C4-2B (cell line): ENCODE results near the gene FRA10AC1.

Experiments
- H3K27ac ChIP-seq: fragments of 450-650 bp; 2 replicates; pipeline ENCODE4 v1.5.1; 2017
- CTCF ChIP-seq: fragments of 450-650 bp; conservative IDR thresholded peaks from 2 replicates; pipeline ENCODE4 v1.5.1; 2017; ENCODE audit warnings: mild to moderate bottlenecking
- ZFX ChIP-seq: fragments of 450-650 bp; IDR thresholded peaks from 2 replicates; pipeline ENCODE4 v1.6.1; 2017

Gene FRA10AC1

DNA sequence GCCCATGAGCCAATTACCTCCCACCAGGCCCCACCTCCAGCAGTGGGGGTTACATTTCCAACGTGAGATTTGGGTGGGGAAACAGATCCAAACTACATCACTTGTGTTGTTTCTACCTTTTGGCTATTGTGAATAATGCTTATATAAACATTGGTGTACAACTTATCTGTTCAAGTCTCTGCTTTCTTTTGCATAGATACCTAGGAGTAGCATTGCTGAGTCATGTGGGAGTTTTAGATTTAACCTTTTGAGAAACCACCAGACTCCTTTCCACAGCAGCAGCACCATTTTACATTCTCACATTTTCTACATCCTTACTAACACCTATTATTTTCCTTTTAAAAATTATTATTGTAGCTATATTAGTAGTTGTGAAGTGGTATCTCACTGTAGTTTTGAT, 14.4 kb upstream of the FRA10AC1 start:
- H3K27ac ChIP-seq, result no peak overlapping the region
- TF ChIP-seq ZFX (no peak), CTCF (no peak)

DNA sequence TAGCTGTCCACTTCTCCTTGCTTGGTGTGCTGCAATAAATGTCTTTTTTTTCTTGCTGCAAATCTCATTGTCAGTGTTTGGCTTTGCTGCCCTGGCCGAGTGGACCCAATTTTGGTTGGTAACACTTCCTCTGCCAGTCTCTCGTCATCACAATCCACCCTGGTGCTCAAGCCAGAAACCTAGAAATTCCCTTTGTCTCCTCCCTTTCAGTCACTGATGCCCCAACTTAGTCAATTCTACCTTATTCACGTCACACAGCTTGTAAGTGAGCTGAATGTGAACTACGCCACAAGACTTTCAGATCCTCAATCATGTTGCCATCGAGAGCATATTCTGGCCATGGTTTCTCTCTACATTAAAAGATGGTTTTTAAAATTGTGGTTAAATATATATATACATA, 13.0 kb upstream of the FRA10AC1 start:
- no peak for TF ChIP-seq CTCF
- TF ChIP-seq ZFX, result no peak

DNA sequence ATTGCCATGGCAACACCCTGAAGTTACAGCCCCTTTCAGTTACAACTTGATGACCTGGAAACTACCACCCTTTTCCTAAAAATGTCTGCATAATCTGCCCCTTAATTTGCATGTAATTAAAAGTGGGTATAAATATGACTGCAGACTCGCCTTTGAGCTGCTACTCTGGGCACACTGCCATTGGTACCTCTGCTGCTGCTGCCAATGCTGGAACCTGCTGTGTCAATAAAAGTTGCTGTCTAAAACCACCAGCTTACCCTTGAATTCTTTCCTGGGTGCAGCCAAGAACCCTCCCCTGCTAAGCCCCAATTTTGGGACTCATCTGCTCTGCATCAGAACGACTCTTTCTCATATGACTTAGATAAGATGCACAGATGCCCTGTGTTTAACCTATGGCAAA, 10.2 kb upstream of the FRA10AC1 start:
- no peak for TF ChIP-seq CTCF
- no peak for TF ChIP-seq ZFX

More for the DNA sequence above, 13.0 kb upstream of the FRA10AC1 start:
- H3K27ac ChIP-seq, result no peak overlapping the region

GRCh38 chr10:93711891-93712290, 9.5 kb upstream of the FRA10AC1 start:
- TF ChIP-seq ZFX (no peak), CTCF (no peak)
- H3K27ac ChIP-seq, result no peak overlapping the region

More for the DNA sequence above, 10.2 kb upstream of the FRA10AC1 start:
- H3K27ac ChIP-seq, result no peak overlapping the region

DNA sequence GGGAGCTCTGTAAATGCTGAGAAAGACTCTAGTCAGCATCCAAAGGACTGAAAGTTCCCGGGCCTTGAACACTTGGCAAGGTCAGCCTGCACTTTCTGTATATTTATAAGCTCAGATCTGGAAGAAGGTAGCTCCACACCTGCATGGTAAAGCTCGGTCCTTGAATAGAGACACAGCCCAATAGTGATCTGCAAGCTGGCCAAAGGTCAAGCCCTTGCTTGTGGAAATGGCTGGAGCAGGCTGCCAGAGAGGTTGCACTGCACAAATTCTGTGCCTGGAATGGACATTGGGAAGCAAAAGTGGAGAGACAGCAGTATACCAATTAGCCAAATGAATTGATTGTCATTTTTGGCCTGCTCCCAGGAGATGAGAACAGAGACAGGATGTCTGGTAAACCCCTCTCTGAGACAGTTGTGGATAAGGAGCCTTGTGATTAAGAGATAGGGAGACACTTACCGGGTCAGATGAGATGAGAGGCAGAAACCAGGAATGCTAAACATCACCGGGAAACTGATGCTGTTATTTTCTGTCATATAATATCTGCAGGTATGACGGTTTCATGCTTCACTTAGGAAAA, 8.0 kb upstream of the FRA10AC1 start:
- no peak for TF ChIP-seq ZFX
- no peak for TF ChIP-seq CTCF
- H3K27ac ChIP-seq, result no peak overlapping the region

DNA sequence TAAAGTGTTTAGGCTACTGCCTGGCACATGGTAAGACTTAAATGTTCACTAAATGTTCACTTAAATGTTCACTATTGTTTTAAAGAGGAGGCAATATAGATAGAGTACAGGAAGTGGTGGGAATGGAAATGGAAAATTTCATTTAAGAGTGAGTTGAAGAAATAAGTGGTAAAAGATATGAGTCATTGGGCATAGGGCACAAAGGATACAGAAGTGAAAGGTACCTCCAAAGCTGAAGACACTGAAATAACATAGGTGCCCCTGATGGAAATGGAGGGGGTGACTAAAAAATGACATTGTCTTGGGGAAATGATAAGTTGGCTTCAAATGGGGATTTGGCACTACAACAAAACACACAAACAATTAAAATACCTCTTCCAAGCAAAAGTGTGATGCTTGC, 5.2 kb upstream of the FRA10AC1 start:
- H3K27ac ChIP-seq, result no peak overlapping the region
- TF ChIP-seq ZFX, result no peak

- TF ChIP-seq ZFX (no peak), CTCF (no peak)
- H3K27ac ChIP-seq, result no peak overlapping the region
These were observed 2.1 kb upstream of the FRA10AC1 start for GRCh38 chr10:93704451-93704850.

GRCh38 chr10:93703841-93704240, 1.4 kb upstream of the FRA10AC1 start:
- TF ChIP-seq ZFX, result no peak
- no peak for TF ChIP-seq CTCF

More at GRCh38 chr10:93703841-93704240, 1.4 kb upstream of the FRA10AC1 start:
- no peak overlapping the region for H3K27ac ChIP-seq
